ENCODE data around the gene WDFY3.

Gene WDFY3

GRCh38 chr4:84734037-84734436, 232.5 kb downstream of the WDFY3 start:
- no peak for DNase-seq (ENCODE audit: low read depth in 1 of 2, low spot score in 1 of 2)
- no peak overlapping the region for H3K4me3 ChIP-seq (replicated peaks; ENCODE audit: insufficient read depth, low read length)
- TF ChIP-seq POLR2AphosphoS5 (IDR thresholded peaks at IDR 0.05; ENCODE audit: low read depth) (no peak), SPI1 (IDR thresholded peaks at IDR 0.05; ENCODE audit: borderline replicate concordance, low read depth) (no peak), GABPA (IDR thresholded peaks at IDR 0.05; ENCODE audit: low read depth) (no peak), CTCF (IDR thresholded peaks at IDR 0.05; ENCODE audit: insufficient read depth, low read length) (no peak), REST (IDR thresholded peaks at IDR 0.05; ENCODE audit: insufficient replicate concordance, low read depth) (no peak)

GRCh38 chr4:84733343-84734033, 233.0 kb downstream of the WDFY3 start:
- Histone ChIP-seq H3K27me3 (ENCODE audit: insufficient read depth, poor library complexity, severe bottlenecking) (no peaks in the 10 kb centered on the region), H3K4me3 (replicated peaks; ENCODE audit: insufficient read depth, low read length) (no peak overlapping the region), H3K27ac (replicated peaks) (no peak overlapping the region)
- no peak for TF ChIP-seq POLR2AphosphoS5 (IDR thresholded peaks at IDR 0.05; ENCODE audit: low read depth)
- TF ChIP-seq GABPA (IDR thresholded peaks at IDR 0.05; ENCODE audit: low read depth), result no peak
- TF ChIP-seq CTCF (IDR thresholded peaks at IDR 0.05; ENCODE audit: insufficient read depth, low read length), result no peak
- no peak for TF ChIP-seq SPI1 (IDR thresholded peaks at IDR 0.05; ENCODE audit: borderline replicate concordance, low read depth)
- no peak for TF ChIP-seq REST (IDR thresholded peaks at IDR 0.05; ENCODE audit: insufficient replicate concordance, low read depth)
- no peak for DNase-seq (ENCODE audit: low read depth in 1 of 2, low spot score in 1 of 2)

More at GRCh38 chr4:84734037-84734436, 232.5 kb downstream of the WDFY3 start:
- Histone ChIP-seq H3K27me3 (ENCODE audit: insufficient read depth, poor library complexity, severe bottlenecking) (no peaks in the 10 kb centered on the region), H3K27ac (replicated peaks) (no peak overlapping the region)

GRCh38 chr4:84730375-84730774, 236.1 kb downstream of the WDFY3 start:
- Histone ChIP-seq H3K27me3 (ENCODE audit: insufficient read depth, poor library complexity, severe bottlenecking) (no peaks in the 10 kb centered on the region), H3K27ac (replicated peaks) (no peak overlapping the region), H3K4me3 (replicated peaks; ENCODE audit: insufficient read depth, low read length) (no peak overlapping the region)
- TF ChIP-seq REST (IDR thresholded peaks at IDR 0.05; ENCODE audit: insufficient replicate concordance, low read depth) (no peak), SPI1 (IDR thresholded peaks at IDR 0.05; ENCODE audit: borderline replicate concordance, low read depth) (no peak), POLR2AphosphoS5 (IDR thresholded peaks at IDR 0.05; ENCODE audit: low read depth) (no peak), CTCF (IDR thresholded peaks at IDR 0.05; ENCODE audit: insufficient read depth, low read length) (no peak), GABPA (IDR thresholded peaks at IDR 0.05; ENCODE audit: low read depth) (no peak)
- DNase-seq (ENCODE audit: low read depth in 1 of 2, low spot score in 1 of 2), result no peak

Measured in HL-60 (cell line).